ENCODE measurements around the gene EPB41. TPM values are rescaled to one million over a fixed set of nuclear protein-coding genes. Genes with fewer than 3 reads are reported as not detected.

The EPB41 gene
- total and polyA plus RNA-seq, 9 of the 15 experiments (the other 6 are each of a cell fraction or from before 2014, with no cell fraction given): 3.7 to 213 (median 141) TPM

DNA sequence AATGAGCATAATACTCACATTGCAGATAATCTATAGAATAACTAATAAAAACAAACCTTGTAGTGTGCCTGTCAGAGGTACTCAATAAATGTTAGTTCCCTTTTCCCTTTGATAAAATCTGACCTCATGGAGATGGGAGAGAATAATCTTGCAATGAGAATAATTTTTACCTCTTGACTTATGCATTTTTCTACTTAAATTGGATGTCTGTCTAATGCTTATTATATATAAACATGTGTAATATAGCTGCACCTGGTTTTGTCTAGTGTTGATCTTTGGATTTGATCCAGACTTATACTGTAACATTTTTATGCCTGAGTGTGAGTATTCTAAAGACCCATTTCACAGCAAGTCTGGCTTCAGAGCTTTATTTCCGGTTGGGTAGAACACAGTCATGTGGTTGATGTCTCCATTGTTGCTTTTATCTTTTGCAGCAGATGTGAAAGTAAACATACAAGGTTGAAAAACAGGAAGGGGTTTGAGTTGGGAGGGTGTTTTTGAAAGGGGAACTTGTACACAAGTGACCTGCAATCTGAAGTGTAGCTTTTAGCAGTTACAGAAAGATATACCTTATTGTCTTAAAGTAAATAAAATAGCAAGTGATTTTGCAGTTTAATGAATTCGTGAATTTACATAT, 12.4 kb downstream of the EPB41 start (continued):
- TF ChIP-seq, protein P1, sequence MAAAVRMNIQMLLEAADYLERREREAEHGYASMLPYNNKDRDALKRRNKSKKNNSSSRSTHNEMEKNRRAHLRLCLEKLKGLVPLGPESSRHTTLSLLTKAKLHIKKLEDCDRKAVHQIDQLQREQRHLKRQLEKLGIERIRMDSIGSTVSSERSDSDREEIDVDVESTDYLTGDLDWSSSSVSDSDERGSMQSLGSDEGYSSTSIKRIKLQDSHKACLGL (CRISPR knock-in tag; IDR thresholded peaks at IDR 0.05; ENCODE audit: borderline replicate concordance, poor library complexity, severe bottlenecking): no peak
- TF ChIP-seq BRD9 (IDR thresholded peaks at IDR 0.05; ENCODE audit: low read depth, partially characterized antibody) (peak; percentile 72), ZNF224 (CRISPR knock-in tag; IDR thresholded peaks at IDR 0.05) (no peak), U2AF2 (optimal IDR thresholded peaks at IDR 0.05; ENCODE audit: low read depth, low read length) (no peak), TAF1 (IDR thresholded peaks at IDR 0.05; ENCODE audit: control insufficient read depth, extremely low read depth, insufficient read depth, low read length, severe bottlenecking) (no peak), POLR2B (IDR thresholded peaks at IDR 0.05; ENCODE audit: low read depth, partially characterized antibody) (no peak), NONO (IDR thresholded peaks at IDR 0.05; ENCODE audit: low read depth in 2 of 2, low read length in 1 of 2) (0 out of 4 replicates have a peak, but pooled peaks of 1 of the 2 experiments have one; percentile 51), ZFX (CRISPR knock-in tag; IDR thresholded peaks at IDR 0.05) (no peak), SUPT5H (IDR thresholded peaks at IDR 0.05) (0 out of 2 replicates have a peak, but pooled peaks have one; percentile 18), FIP1L1 (IDR thresholded peaks at IDR 0.05; ENCODE audit: low read depth, low read length, poor library complexity, severe bottlenecking) (no peak), NRF1 (conservative IDR thresholded peaks at IDR 0.05 in 1 of 2, IDR thresholded peaks at IDR 0.05 in 1 of 2) (no peak; a peak in 1 of 4 replicates), STAG1 (CRISPR knock-in tag; IDR thresholded peaks at IDR 0.05; ENCODE audit: borderline replicate concordance) (no peak), TAL1 (IDR thresholded peaks at IDR 0.05) (peak; percentile 96), ZNF324 (CRISPR knock-in tag; IDR thresholded peaks at IDR 0.05) (no peak)
- TF ChIP-seq, protein P2, sequence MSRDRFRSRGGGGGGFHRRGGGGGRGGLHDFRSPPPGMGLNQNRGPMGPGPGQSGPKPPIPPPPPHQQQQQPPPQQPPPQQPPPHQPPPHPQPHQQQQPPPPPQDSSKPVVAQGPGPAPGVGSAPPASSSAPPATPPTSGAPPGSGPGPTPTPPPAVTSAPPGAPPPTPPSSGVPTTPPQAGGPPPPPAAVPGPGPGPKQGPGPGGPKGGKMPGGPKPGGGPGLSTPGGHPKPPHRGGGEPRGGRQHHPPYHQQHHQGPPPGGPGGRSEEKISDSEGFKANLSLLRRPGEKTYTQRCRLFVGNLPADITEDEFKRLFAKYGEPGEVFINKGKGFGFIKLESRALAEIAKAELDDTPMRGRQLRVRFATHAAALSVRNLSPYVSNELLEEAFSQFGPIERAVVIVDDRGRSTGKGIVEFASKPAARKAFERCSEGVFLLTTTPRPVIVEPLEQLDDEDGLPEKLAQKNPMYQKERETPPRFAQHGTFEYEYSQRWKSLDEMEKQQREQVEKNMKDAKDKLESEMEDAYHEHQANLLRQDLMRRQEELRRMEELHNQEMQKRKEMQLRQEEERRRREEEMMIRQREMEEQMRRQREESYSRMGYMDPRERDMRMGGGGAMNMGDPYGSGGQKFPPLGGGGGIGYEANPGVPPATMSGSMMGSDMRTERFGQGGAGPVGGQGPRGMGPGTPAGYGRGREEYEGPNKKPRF (IDR thresholded peaks at IDR 0.05; ENCODE audit: low read depth, low read length): no peak
- TF ChIP-seq, protein P3, sequence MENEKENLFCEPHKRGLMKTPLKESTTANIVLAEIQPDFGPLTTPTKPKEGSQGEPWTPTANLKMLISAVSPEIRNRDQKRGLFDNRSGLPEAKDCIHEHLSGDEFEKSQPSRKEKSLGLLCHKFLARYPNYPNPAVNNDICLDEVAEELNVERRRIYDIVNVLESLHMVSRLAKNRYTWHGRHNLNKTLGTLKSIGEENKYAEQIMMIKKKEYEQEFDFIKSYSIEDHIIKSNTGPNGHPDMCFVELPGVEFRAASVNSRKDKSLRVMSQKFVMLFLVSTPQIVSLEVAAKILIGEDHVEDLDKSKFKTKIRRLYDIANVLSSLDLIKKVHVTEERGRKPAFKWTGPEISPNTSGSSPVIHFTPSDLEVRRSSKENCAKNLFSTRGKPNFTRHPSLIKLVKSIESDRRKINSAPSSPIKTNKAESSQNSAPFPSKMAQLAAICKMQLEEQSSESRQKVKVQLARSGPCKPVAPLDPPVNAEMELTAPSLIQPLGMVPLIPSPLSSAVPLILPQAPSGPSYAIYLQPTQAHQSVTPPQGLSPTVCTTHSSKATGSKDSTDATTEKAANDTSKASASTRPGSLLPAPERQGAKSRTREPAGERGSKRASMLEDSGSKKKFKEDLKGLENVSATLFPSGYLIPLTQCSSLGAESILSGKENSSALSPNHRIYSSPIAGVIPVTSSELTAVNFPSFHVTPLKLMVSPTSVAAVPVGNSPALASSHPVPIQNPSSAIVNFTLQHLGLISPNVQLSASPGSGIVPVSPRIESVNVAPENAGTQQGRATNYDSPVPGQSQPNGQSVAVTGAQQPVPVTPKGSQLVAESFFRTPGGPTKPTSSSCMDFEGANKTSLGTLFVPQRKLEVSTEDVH (IDR thresholded peaks at IDR 0.05; ENCODE audit: low read depth, partially characterized antibody): peak; percentile 53
- TF ChIP-seq, protein P4, sequence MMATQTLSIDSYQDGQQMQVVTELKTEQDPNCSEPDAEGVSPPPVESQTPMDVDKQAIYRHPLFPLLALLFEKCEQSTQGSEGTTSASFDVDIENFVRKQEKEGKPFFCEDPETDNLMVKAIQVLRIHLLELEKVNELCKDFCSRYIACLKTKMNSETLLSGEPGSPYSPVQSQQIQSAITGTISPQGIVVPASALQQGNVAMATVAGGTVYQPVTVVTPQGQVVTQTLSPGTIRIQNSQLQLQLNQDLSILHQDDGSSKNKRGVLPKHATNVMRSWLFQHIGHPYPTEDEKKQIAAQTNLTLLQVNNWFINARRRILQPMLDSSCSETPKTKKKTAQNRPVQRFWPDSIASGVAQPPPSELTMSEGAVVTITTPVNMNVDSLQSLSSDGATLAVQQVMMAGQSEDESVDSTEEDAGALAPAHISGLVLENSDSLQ (IDR thresholded peaks at IDR 0.05): peak; percentile 79
- TF ChIP-seq, protein P5, sequence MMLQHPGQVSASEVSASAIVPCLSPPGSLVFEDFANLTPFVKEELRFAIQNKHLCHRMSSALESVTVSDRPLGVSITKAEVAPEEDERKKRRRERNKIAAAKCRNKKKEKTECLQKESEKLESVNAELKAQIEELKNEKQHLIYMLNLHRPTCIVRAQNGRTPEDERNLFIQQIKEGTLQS (IDR thresholded peaks at IDR 0.05): peak; percentile 67; the same call in 1 of the 2 replicates
- TF ChIP-seq, protein P5 (CRISPR knock-in tag; conservative IDR thresholded peaks at IDR 0.05): no peak
